GM08714 (cell line): ENCODE data around the gene RNPEP.
"Not testable (repeated sequence)": the region's sequence is repeated elsewhere in the genome, so short reads cannot be mapped to it uniquely, and the experiment has no call there.

Experiments
- H3K4me3 ChIP-seq: fragments of 200-500 bp; sonication (Bioruptor generic); 2 replicates; pipeline ENCODE4 v1.5.1; 2014; ENCODE audit warnings: mild to moderate bottlenecking, low read length, inconsistent platforms
- ZNF274 ChIP-seq: IDR thresholded peaks from 2 replicates; pipeline ENCODE4 v1.6.1; 2012; ENCODE audit warnings: mild to moderate bottlenecking, low read depth, low read length

RNPEP gene

GRCh38 chr1:202034683-202035462, 52.4 kb downstream of the RNPEP start:
- no peak for TF ChIP-seq ZNF274
- H3K4me3 ChIP-seq: no peak overlapping the region

- H3K4me3 ChIP-seq: no peak overlapping the region
- TF ChIP-seq ZNF274: no peak
These were observed 54.3 kb downstream of the RNPEP start for GRCh38 chr1:202036595-202037387.

- no peak overlapping the region for H3K4me3 ChIP-seq
- TF ChIP-seq ZNF274: no peak
These were observed 55.4 kb downstream of the RNPEP start for GRCh38 chr1:202037706-202038296.

- TF ChIP-seq ZNF274: no peak
These were observed 56.4 kb downstream of the RNPEP start for GRCh38 chr1:202038688-202039346.

GRCh38 chr1:202045705-202046104, 63.3 kb downstream of the RNPEP start:
- no peak overlapping the region for H3K4me3 ChIP-seq
- TF ChIP-seq ZNF274: no peak

More at GRCh38 chr1:202038688-202039346, 56.4 kb downstream of the RNPEP start:
- no peak overlapping the region for H3K4me3 ChIP-seq

GRCh38 chr1:202046227-202046626, 63.8 kb downstream of the RNPEP start:
- no peak overlapping the region for H3K4me3 ChIP-seq
- no peak for TF ChIP-seq ZNF274

- H3K4me3 ChIP-seq: no peak overlapping the region
- TF ChIP-seq ZNF274: no peak
These were observed 64.6 kb downstream of the RNPEP start for GRCh38 chr1:202046748-202047708.

- no peak overlapping the region for H3K4me3 ChIP-seq
- no peak for TF ChIP-seq ZNF274
These were observed 65.5 kb downstream of the RNPEP start for GRCh38 chr1:202047977-202048376.

GRCh38 chr1:202049129-202049528, 66.7 kb downstream of the RNPEP start:
- H3K4me3 ChIP-seq: no peak overlapping the region
- no peak for TF ChIP-seq ZNF274

- TF ChIP-seq ZNF274: no peak
- H3K4me3 ChIP-seq: no peak overlapping the region
These were observed 71.6 kb downstream of the RNPEP start for GRCh38 chr1:202054094-202054493.

GRCh38 chr1:202054673-202055072, 72.2 kb downstream of the RNPEP start:
- not testable (repeated sequence) for H3K4me3 ChIP-seq
